ENCODE results near the gene PRR14L. TPM values are rescaled to one million over a fixed set of nuclear protein-coding genes. Genes with fewer than 3 reads are reported as not detected.
A peak's percentile ranks its signal among the peaks of the same experiment; 100 is the strongest.

PRR14L gene
- total and polyA plus RNA-seq, 4 donors: 17.3 to 28.8 (median 21.5) TPM

DNA sequence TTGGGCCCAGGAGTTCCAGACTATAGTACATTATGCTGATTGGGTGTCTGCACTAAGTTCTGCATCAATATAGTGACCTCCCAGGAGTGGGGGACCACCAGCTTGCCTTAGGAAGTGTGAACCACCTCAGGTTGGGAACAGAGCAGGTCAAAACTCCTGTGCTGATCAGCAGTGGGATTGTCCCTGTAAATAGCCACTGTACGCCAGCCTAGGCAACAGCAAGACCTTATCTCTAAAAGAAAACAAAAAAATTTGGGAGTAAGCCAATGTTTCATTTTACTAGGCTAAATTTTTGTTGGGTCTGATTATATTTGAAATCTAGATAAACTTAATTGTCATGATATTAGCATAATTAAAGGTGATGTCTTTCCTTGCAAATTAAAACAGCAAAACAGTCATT, 7.3 kb upstream of the PRR14L start:
- DNase-seq (ENCODE audit: low read depth in 4 of 6, low spot score in 6 of 6): no peak
- WGBS (ENCODE audit: insufficient coverage): 83% methylated on average over 1 of the region's 1 CpG
- H3K4me1 ChIP-seq (ENCODE audit: control insufficient read depth, insufficient read depth, low read length): peaks cover 18% of the 10 kb centered on the region
- H3K9me3 ChIP-seq (ENCODE audit: control insufficient read depth, insufficient read depth, low read length): no peaks in the 10 kb centered on the region
- no peak overlapping the region for H3K4me3 ChIP-seq (ENCODE audit: low read depth, low read length)
- H3K27ac ChIP-seq (ENCODE audit: low read depth, low read length): no peak overlapping the region
- H3K27me3 ChIP-seq (ENCODE audit: control insufficient read depth, insufficient read depth, low read length): no peaks in the 10 kb centered on the region
- H3K36me3 ChIP-seq (ENCODE audit: control insufficient read depth, insufficient read depth, low read length): peaks cover 20% of the 10 kb centered on the region

- 46% methylated on average over 3 of the region's 6 CpGs for WGBS (ENCODE audit: insufficient coverage)
- DNase-seq (ENCODE audit: low read depth in 4 of 6, low spot score in 6 of 6): peak in 1 of 6 donors; percentile 9
Observed at GRCh38 chr22:31754813-31755212, 4.9 kb upstream of the PRR14L start.

GRCh38 chr22:31753634-31754501, 3.9 kb upstream of the PRR14L start, which contains the start of gene DEPDC5:
Gene DEPDC5, plus strand, starts transcription at chr22:31754019. Its CDS starts 903 bp downstream, at chr22:31754922.
- Histone ChIP-seq H3K4me1 (ENCODE audit: control insufficient read depth, insufficient read depth, low read length) (peaks cover 26% of the 10 kb centered on the region), H3K36me3 (ENCODE audit: control insufficient read depth, insufficient read depth, low read length) (peaks cover 8% of the 10 kb centered on the region), H3K9me3 (ENCODE audit: control insufficient read depth, insufficient read depth, low read length) (no peaks in the 10 kb centered on the region), H3K4me3 (ENCODE audit: low read depth, low read length) (peak within 1 kb of the TSS; percentile 91), H3K27ac (ENCODE audit: low read depth, low read length) (peak within 1 kb of the TSS; percentile 97), H3K27me3 (ENCODE audit: control insufficient read depth, insufficient read depth, low read length) (no peaks in the 10 kb centered on the region)
- DNase-seq (ENCODE audit: low read depth in 4 of 6, low spot score in 6 of 6): peak; percentile 93 to 98 (median 96)
- under 1% methylated on average over 56 of the region's 65 CpGs for WGBS (ENCODE audit: insufficient coverage)

More at GRCh38 chr22:31754813-31755212, 4.9 kb upstream of the PRR14L start:
- Histone ChIP-seq H3K36me3 (ENCODE audit: control insufficient read depth, insufficient read depth, low read length) (peaks cover 12% of the 10 kb centered on the region), H3K27ac (ENCODE audit: low read depth, low read length) (no peak overlapping the region), H3K27me3 (ENCODE audit: control insufficient read depth, insufficient read depth, low read length) (no peaks in the 10 kb centered on the region), H3K4me3 (ENCODE audit: low read depth, low read length) (no peak overlapping the region), H3K9me3 (ENCODE audit: control insufficient read depth, insufficient read depth, low read length) (no peaks in the 10 kb centered on the region), H3K4me1 (ENCODE audit: control insufficient read depth, insufficient read depth, low read length) (peaks cover 26% of the 10 kb centered on the region)

GRCh38 chr22:31753005-31753633, 3.2 kb upstream of the PRR14L start:
- Histone ChIP-seq H3K27me3 (ENCODE audit: control insufficient read depth, insufficient read depth, low read length) (no peaks in the 10 kb centered on the region), H3K27ac (ENCODE audit: low read depth, low read length) (peak overlapping the region; percentile 97), H3K4me3 (ENCODE audit: low read depth, low read length) (peak overlapping the region; percentile 59), H3K4me1 (ENCODE audit: control insufficient read depth, insufficient read depth, low read length) (peaks cover 26% of the 10 kb centered on the region), H3K9me3 (ENCODE audit: control insufficient read depth, insufficient read depth, low read length) (no peaks in the 10 kb centered on the region), H3K36me3 (ENCODE audit: control insufficient read depth, insufficient read depth, low read length) (peaks cover 1% of the 10 kb centered on the region)
- 4% methylated on average over 16 of the region's 20 CpGs for WGBS (ENCODE audit: insufficient coverage)
- peak in 3 of 6 donors; percentile 12 to 53 (median 47) for DNase-seq (ENCODE audit: low read depth in 4 of 6, low spot score in 6 of 6)

DNA sequence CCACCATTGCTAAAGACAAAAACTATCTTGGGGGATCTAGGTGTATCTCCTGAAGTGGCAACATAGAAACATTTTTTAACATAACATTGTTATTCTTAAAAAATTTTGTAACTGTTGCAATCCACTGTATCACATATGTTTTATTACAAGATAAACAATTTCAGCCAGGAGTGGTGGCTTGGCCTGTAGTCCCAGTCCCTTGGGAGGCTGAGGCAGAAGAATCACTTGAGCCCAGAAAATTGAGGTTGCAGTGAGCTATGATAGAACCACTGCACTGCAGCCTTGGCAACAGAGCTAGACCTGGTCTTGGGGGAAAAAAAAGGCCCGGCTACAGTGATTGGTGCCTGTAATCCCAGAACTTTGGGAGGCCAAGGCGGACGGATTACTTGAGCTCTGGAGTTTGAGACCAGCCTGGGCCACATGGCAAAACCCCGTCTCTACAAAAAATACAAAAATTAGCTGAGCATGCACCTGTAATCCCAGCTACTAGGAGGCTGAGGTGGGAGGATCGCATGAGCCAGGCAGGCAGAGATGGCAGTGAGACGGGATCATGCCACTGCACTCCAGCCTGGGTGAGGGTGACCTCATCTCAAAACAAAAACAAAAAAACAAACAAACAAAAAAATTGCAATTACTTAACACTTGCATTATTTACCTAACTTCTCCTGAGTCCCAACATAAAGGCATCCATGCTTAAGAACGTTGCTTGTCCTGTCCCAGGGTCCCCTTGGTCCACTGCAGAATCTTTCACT, 2.3 kb upstream of the PRR14L start:
- 86% methylated on average over 5 of the region's 7 CpGs for WGBS (ENCODE audit: insufficient coverage)
- Histone ChIP-seq H3K4me3 (ENCODE audit: low read depth, low read length) (peak overlapping the region; percentile 59), H3K27me3 (ENCODE audit: control insufficient read depth, insufficient read depth, low read length) (no peaks in the 10 kb centered on the region), H3K27ac (ENCODE audit: low read depth, low read length) (peak overlapping the region; percentile 97), H3K4me1 (ENCODE audit: control insufficient read depth, insufficient read depth, low read length) (peaks cover 26% of the 10 kb centered on the region), H3K36me3 (ENCODE audit: control insufficient read depth, insufficient read depth, low read length) (peaks cover under 1% of the 10 kb centered on the region), H3K9me3 (ENCODE audit: control insufficient read depth, insufficient read depth, low read length) (no peaks in the 10 kb centered on the region)
- no peak for DNase-seq (ENCODE audit: low read depth in 4 of 6, low spot score in 6 of 6)

DNA sequence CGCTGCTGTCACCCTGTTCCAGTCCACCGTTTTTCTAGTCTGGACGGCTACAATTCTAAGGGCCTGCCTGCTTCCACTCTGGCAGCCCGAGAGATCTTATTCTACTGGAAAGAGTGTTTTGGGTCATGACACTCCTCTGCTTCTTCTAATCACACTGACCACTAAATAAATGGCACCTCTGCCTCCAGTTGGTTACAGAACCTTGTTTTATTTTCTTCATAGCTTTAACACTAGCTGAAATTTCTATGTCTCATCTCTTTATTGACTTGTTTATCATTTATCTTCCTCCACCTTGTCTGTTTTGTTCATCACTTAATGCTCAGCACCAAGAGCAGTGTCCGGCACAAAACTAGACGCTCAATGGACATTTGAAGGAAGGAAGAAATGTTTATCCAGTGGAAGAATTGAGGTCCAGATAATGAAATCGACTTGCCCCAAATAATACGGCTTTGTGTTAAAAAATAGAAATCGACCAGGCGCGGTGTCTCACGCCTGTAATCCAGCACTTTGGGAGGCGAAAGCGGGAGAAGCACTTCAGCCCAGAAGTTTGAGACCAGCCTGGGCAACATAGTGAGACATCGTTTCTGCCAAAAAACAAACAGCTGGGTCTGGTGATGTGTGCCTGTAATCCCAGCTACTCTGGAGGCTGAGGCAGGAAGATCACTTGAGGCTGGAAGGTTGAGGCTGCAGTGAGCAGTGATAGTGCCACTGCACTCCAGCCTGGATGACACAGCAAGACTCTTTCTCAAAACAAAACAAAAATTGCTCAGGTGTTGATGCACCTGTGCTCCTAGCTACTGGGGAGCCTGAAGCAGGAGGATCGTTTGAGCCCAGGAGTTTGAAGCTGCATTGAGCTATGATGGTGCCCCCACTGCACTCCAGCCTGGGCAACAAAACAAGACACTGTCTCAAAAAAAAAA, 693 bp upstream of the PRR14L start:
- H3K36me3 ChIP-seq (ENCODE audit: control insufficient read depth, insufficient read depth, low read length): peaks cover 3% of the 10 kb centered on the region
- peaks cover 26% of the 10 kb centered on the region for H3K4me1 ChIP-seq (ENCODE audit: control insufficient read depth, insufficient read depth, low read length)
- peak overlapping the region; percentile 35 for H3K27ac ChIP-seq (ENCODE audit: low read depth, low read length)
- WGBS (ENCODE audit: insufficient coverage): 65% methylated on average over 15 of the region's 16 CpGs
- H3K9me3 ChIP-seq (ENCODE audit: control insufficient read depth, insufficient read depth, low read length): no peaks in the 10 kb centered on the region
- DNase-seq (ENCODE audit: low read depth in 4 of 6, low spot score in 6 of 6): no peak
- H3K27me3 ChIP-seq (ENCODE audit: control insufficient read depth, insufficient read depth, low read length): no peaks in the 10 kb centered on the region
- H3K4me3 ChIP-seq (ENCODE audit: low read depth, low read length): peak overlapping the region; percentile 89

DNA sequence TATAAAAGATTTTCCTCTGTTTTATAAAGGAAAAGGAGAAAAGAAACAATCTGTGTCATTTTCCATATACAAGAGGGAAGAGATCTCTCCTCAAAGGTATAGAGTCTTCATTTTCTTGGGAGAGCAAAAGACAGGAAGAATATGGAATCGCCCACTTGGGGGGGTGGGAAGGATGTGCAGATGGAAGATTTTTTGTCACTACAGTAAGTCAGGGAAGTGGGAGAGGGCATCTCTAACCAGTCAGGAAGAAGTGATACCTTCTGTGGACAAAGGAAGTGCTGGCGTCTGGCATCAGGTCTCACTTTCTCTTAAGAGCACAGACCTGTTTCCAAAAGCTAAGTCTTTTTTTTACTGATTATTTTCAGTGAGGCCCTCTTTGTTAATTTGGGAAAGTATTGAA, 1.4 kb downstream of the PRR14L start:
- no peaks in the 10 kb centered on the region for H3K27me3 ChIP-seq (ENCODE audit: control insufficient read depth, insufficient read depth, low read length)
- 20% methylated on average over 1 of the region's 2 CpGs for WGBS (ENCODE audit: insufficient coverage)

DNA sequence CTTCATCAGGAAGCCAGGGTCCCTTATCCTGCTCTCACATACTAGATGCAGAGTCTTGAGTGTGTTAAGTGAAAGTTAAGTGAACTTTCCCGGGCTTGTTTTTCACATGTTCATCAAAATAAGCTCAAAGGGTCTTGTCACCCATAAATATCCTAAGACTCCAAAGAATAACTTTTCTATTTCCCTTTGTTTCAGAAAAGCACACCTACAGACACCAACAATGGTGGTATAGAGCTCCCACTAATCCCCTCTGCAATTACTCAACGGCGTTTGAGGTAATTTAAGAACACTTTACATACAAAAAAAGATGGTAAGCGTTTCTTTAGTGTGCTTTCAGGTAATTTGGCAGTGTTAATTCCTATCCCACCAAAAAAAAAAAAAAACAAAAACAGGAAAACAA, 2.5 kb downstream of the PRR14L start:
- H3K36me3 ChIP-seq (ENCODE audit: control insufficient read depth, insufficient read depth, low read length): peaks cover 6% of the 10 kb centered on the region
- H3K27me3 ChIP-seq (ENCODE audit: control insufficient read depth, insufficient read depth, low read length): no peaks in the 10 kb centered on the region
- no peak overlapping the region for H3K27ac ChIP-seq (ENCODE audit: low read depth, low read length)
- DNase-seq (ENCODE audit: low read depth in 4 of 6, low spot score in 6 of 6): no peak
- no peaks in the 10 kb centered on the region for H3K9me3 ChIP-seq (ENCODE audit: control insufficient read depth, insufficient read depth, low read length)
- peaks cover 10% of the 10 kb centered on the region for H3K4me1 ChIP-seq (ENCODE audit: control insufficient read depth, insufficient read depth, low read length)
- no CpG with 5 or more reads among the region's 4 CpGs for WGBS (ENCODE audit: insufficient coverage)
- H3K4me3 ChIP-seq (ENCODE audit: low read depth, low read length): no peak overlapping the region

More for the DNA sequence above, 1.4 kb downstream of the PRR14L start:
- Histone ChIP-seq H3K27ac (ENCODE audit: low read depth, low read length) (no peak overlapping the region), H3K9me3 (ENCODE audit: control insufficient read depth, insufficient read depth, low read length) (no peaks in the 10 kb centered on the region), H3K4me3 (ENCODE audit: low read depth, low read length) (no peak overlapping the region), H3K36me3 (ENCODE audit: control insufficient read depth, insufficient read depth, low read length) (peaks cover 3% of the 10 kb centered on the region), H3K4me1 (ENCODE audit: control insufficient read depth, insufficient read depth, low read length) (peaks cover 20% of the 10 kb centered on the region)
- DNase-seq (ENCODE audit: low read depth in 4 of 6, low spot score in 6 of 6): no peak

Data from spinal cord (tissue), 10 donors.